BLaER1 (cell line): Measurements from ENCODE around the gene PHLDA3.
"Not testable (repeated sequence)": the region's sequence is repeated elsewhere in the genome, so short reads cannot be mapped to it uniquely, and the experiment has no call there.

Source experiments
- H3K27ac ChIP-seq: shearing (Covaris generic); formaldehyde crosslinking; 2 replicates; pipeline ENCODE4 v1.8.1; 2022
- H3K27me3 ChIP-seq: shearing (Covaris generic); formaldehyde crosslinking; 2 replicates; pipeline ENCODE4 v1.8.1; 2022
- H3K36me3 ChIP-seq: shearing (Covaris generic); formaldehyde crosslinking; 2 replicates; pipeline ENCODE4 v1.8.1; 2022
- H3K4me1 ChIP-seq: shearing (Covaris generic); formaldehyde crosslinking; 2 replicates; pipeline ENCODE4 v1.8.1; 2022
- H3K4me2 ChIP-seq: shearing (Covaris generic); formaldehyde crosslinking; 2 replicates; pipeline ENCODE4 v1.8.1; 2022
- H3K4me3 ChIP-seq: shearing (Covaris generic); formaldehyde crosslinking; 2 replicates; pipeline ENCODE4 v1.8.1; 2022
- H3K9ac ChIP-seq: shearing (Covaris generic); formaldehyde crosslinking; 2 replicates; pipeline ENCODE4 v1.8.1; 2022
- H3K9me3 ChIP-seq: shearing (Covaris generic); formaldehyde crosslinking; 2 replicates; pipeline ENCODE4 v1.8.1; 2022
- H4K20me1 ChIP-seq: shearing (Covaris generic); formaldehyde crosslinking; 2 replicates; pipeline ENCODE4 v1.8.1; 2022
- Cebpa-rat ChIP-seq: shearing (Covaris generic); IDR thresholded peaks from 2 replicates; pipeline ENCODE4 v1.8.1; 2022

PHLDA3 gene

DNA sequence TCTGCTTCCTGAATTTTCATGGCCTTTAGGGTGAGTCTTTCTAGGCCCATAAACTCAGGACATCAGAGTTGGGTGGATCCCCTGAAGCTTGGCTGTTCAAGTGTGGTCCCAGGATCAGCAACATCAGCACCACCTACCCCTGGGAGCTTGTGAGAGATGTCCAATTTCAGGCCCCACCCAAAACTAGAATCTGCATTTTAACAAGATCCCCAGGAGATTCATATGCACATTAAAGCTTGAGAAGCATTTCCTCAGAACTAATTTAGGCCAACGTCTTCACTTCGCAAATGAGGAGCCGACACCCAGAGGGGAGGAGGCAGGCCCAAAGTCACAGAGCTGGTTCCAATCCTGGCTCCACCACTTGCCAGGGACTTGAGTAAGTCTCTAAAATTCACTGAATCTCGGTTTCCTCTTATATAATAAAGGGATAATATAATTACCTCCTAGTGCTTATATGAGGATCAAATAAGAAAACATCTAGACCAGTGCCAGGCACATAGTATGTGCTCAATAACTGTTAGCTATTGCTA, 10.3 kb upstream of the PHLDA3 start:
- Histone ChIP-seq H3K4me3 (no peak overlapping the region), H3K9ac (no peak overlapping the region), H3K4me1 (peaks cover 58% of the 10 kb centered on the region), H3K9me3 (no peaks in the 10 kb centered on the region), H3K27me3 (no peaks in the 10 kb centered on the region; the same call in 1 of the 2 replicates), H4K20me1 (no peaks in the 10 kb centered on the region), H3K36me3 (peaks cover 14% of the 10 kb centered on the region), H3K4me2 (peak overlapping the region; percentile 90), H3K27ac (peak overlapping the region; percentile 69)
- TF ChIP-seq Cebpa-rat, result no peak

DNA sequence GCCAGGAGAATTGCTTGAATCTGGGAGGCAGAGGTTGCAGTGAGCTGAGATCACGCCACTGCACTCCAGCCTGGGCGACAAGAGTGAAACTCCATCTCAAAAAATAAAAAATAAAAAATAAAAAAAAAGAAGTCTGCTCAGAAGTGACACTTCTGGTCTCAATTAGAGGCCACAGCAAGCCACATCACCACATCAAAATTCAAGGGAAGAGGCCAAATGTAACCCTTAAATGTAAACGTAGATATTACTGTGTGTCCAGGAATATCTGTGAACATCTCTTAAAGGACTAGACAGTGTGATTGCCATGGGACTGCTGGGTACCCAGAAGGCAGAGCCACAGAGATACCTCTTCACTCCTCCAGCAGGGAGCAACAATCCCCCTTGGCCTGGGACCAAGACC, 9.7 kb upstream of the PHLDA3 start:
- peaks cover 58% of the 10 kb centered on the region for H3K4me1 ChIP-seq
- not testable (repeated sequence) for H3K9me3 ChIP-seq, H3K9ac ChIP-seq, H3K27me3 ChIP-seq, H3K36me3 ChIP-seq, H3K4me3 ChIP-seq, H4K20me1 ChIP-seq
- H3K4me2 ChIP-seq, result peak overlapping the region; percentile 90
- H3K27ac ChIP-seq, result peak overlapping the region; percentile 69; the same call in 1 of the 2 replicates

GRCh38 chr1:201476670-201477344, 7.8 kb upstream of the PHLDA3 start:
- Histone ChIP-seq H3K36me3 (no peaks in the 10 kb centered on the region), H3K27me3 (no peaks in the 10 kb centered on the region; the same call in 1 of the 2 replicates), H3K4me2 (peak overlapping the region; percentile 63), H3K9me3 (no peaks in the 10 kb centered on the region), H3K4me3 (no peak overlapping the region), H3K4me1 (peaks cover 51% of the 10 kb centered on the region), H4K20me1 (no peaks in the 10 kb centered on the region), H3K27ac (no peak overlapping the region), H3K9ac (no peak overlapping the region)
- TF ChIP-seq Cebpa-rat, result peak; percentile 54; the same call in 1 of the 2 replicates

DNA sequence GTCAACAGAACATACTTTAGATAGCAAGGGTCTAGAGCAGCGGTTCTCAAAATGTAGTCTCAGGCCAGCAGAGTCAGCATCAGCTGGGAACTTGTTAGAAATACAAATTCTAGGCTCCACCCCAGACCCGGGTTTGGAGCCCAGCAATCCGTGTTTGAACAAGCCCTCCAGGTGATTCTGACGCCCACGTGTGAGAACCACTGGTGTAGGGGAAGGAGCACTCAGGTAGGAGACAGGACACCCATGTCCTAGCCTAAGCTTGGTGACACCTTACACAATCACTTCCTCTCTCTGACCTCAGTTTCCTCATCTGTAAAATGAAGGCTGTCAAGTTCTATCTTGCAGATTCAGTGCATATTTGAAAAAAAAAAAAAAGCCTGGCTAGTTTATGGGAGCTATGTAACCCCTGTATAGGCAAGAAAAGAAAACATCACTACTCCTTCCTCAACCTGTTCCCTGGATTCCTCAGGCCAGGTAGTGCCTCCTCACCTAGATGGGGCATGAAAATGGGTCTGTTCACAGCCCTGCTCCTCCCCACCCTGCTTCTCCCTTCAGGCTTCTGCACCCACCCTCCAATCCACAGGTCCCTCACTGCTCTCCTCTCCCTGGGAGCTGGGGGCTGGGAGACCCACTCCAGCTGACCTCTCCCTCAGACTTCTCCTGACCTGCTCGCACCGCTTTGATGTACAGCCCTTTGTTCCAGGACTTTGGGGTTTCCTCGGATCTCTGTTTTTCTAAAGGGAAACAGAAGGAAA, 7.1 kb upstream of the PHLDA3 start:
- Histone ChIP-seq H3K4me3 (no peak overlapping the region), H3K4me1 (peaks cover 44% of the 10 kb centered on the region), H3K27ac (no peak overlapping the region), H3K36me3 (no peaks in the 10 kb centered on the region), H4K20me1 (no peaks in the 10 kb centered on the region), H3K4me2 (peak overlapping the region; percentile 63), H3K9me3 (no peaks in the 10 kb centered on the region), H3K27me3 (no peaks in the 10 kb centered on the region; the same call in 1 of the 2 replicates), H3K9ac (no peak overlapping the region)
- TF ChIP-seq Cebpa-rat, result no peak

- H3K4me1 ChIP-seq, result peaks cover 42% of the 10 kb centered on the region
- no peak overlapping the region for H3K4me2 ChIP-seq
- no peak overlapping the region for H3K27ac ChIP-seq
- H3K9ac ChIP-seq, result no peak overlapping the region
- no peak for TF ChIP-seq Cebpa-rat
- H3K27me3 ChIP-seq, result no peaks in the 10 kb centered on the region
- H3K9me3 ChIP-seq, result no peaks in the 10 kb centered on the region
- no peaks in the 10 kb centered on the region for H3K36me3 ChIP-seq
- no peaks in the 10 kb centered on the region for H4K20me1 ChIP-seq
- H3K4me3 ChIP-seq, result no peak overlapping the region
Observed at GRCh38 chr1:201475130-201475529, 6.1 kb upstream of the PHLDA3 start.

GRCh38 chr1:201473296-201473695, 4.3 kb upstream of the PHLDA3 start:
- H3K36me3 ChIP-seq, result no peaks in the 10 kb centered on the region
- no peaks in the 10 kb centered on the region for H4K20me1 ChIP-seq
- H3K9me3 ChIP-seq, result no peaks in the 10 kb centered on the region
- no peaks in the 10 kb centered on the region for H3K27me3 ChIP-seq
- no peak overlapping the region for H3K27ac ChIP-seq
- H3K4me2 ChIP-seq, result no peak overlapping the region
- no peak overlapping the region for H3K4me3 ChIP-seq
- peaks cover 34% of the 10 kb centered on the region for H3K4me1 ChIP-seq
- no peak overlapping the region for H3K9ac ChIP-seq
- no peak for TF ChIP-seq Cebpa-rat

DNA sequence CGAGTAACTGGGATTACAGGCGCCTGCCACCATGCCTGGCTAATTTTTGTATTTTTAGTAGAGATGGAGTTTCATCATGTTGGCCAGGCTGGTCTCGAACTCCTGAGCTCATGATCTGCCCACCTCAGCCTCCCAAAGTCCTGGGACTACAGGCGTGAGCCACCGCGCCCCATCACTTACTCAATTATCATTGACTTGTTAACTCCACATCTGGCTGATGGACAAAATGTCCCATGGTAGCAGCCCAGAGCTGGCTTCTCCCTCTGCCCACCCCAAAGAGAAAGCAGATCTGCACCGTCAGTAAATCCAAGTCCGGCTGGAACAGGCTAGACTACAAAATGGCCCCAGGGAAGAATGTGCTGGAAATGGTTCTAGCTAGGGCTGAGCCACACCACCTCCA, 3.3 kb upstream of the PHLDA3 start:
- not testable (repeated sequence) for H3K4me2 ChIP-seq, H3K9me3 ChIP-seq, H3K9ac ChIP-seq, H4K20me1 ChIP-seq, H3K36me3 ChIP-seq, H3K27me3 ChIP-seq, H3K4me3 ChIP-seq, H3K27ac ChIP-seq
- peaks cover 39% of the 10 kb centered on the region for H3K4me1 ChIP-seq

- Histone ChIP-seq H3K27ac (no peak overlapping the region), H3K9ac (no peak overlapping the region), H4K20me1 (peaks cover 13% of the 10 kb centered on the region), H3K9me3 (no peaks in the 10 kb centered on the region), H3K4me3 (no peak overlapping the region), H3K36me3 (no peaks in the 10 kb centered on the region), H3K27me3 (no peaks in the 10 kb centered on the region), H3K4me1 (peaks cover 39% of the 10 kb centered on the region), H3K4me2 (no peak overlapping the region)
- TF ChIP-seq Cebpa-rat, result no peak
Observed at GRCh38 chr1:201471772-201472171, 2.8 kb upstream of the PHLDA3 start.

GRCh38 chr1:201470581-201470980, 1.6 kb upstream of the PHLDA3 start:
- H3K4me3 ChIP-seq, result no peak overlapping the region
- peaks cover 42% of the 10 kb centered on the region for H3K4me1 ChIP-seq
- TF ChIP-seq Cebpa-rat, result no peak
- H3K9ac ChIP-seq, result no peak overlapping the region
- peaks cover 24% of the 10 kb centered on the region for H4K20me1 ChIP-seq
- no peaks in the 10 kb centered on the region for H3K9me3 ChIP-seq
- peaks cover 9% of the 10 kb centered on the region for H3K36me3 ChIP-seq
- H3K27me3 ChIP-seq, result no peaks in the 10 kb centered on the region
- H3K27ac ChIP-seq, result no peak overlapping the region
- no peak overlapping the region for H3K4me2 ChIP-seq

DNA sequence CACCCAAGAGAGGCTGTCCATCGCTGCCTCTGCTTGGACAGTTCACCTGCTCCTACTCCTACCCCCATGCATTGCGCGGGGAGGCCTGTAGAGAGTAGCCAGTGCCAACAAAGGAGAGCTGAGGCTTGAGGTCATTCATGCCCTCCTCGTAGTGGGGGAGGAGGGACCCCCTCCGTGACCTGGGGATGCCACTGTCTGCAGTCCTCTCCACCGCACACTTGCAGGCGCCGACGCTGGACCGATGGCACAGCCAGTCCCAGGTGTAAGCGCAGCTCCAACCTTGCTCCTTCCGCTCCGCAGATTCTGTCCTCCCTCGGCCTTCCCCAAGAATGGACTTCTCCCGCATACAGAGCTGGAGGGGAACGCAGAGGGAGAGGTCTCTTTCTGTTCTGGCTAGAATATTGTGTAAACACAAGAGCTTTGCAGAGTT, 672 bp upstream of the PHLDA3 start:
- Histone ChIP-seq H3K36me3 (peaks cover 18% of the 10 kb centered on the region), H3K27ac (peak overlapping the region; percentile 94), H3K27me3 (no peaks in the 10 kb centered on the region), H3K4me3 (peak overlapping the region; percentile 86), H3K4me1 (peaks cover 49% of the 10 kb centered on the region), H3K4me2 (peak overlapping the region; percentile 98), H3K9me3 (no peaks in the 10 kb centered on the region), H4K20me1 (peaks cover 33% of the 10 kb centered on the region), H3K9ac (peak overlapping the region; percentile 90)
- no peak for TF ChIP-seq Cebpa-rat
